K562 (cell line): ENCODE data around the gene BCL10. TPM values are rescaled to one million over a fixed set of nuclear protein-coding genes. Genes with fewer than 3 reads are reported as not detected.
A peak's percentile ranks its signal among the peaks of the same experiment; 100 is the strongest.

Experiments
- BRF1 ChIP-seq: IDR thresholded peaks from 3 replicates; pipeline ENCODE4 v1.6.1; 2011; ENCODE audit warnings: borderline replicate concordance, mild to moderate bottlenecking; ENCODE audit not compliant: insufficient read length; ENCODE audit errors: extremely low read depth
- DPF2 ChIP-seq: fragments of 450-650 bp; IDR thresholded peaks from 2 replicates; pipeline ENCODE4 v1.6.1; 2016
- HDAC8 ChIP-seq: fragments of 450-650 bp; IDR thresholded peaks from 2 replicates; pipeline ENCODE4 v1.6.1; 2016; ENCODE audit warnings: mild to moderate bottlenecking, missing genetic modification characterization, moderate library complexity, missing compliant biosample characterization
- ILK ChIP-seq: fragments of 450-650 bp; IDR thresholded peaks from 2 replicates; pipeline ENCODE4 v1.6.1; 2016; ENCODE audit warnings: missing genetic modification characterization, low read depth, mild to moderate bottlenecking, missing compliant biosample characterization, moderate library complexity, borderline replicate concordance
- MYBL2 ChIP-seq, 2 experiments: fragments of 450-650 bp in 1 of 2; sonication (generic) in 1 of 2; formaldehyde crosslinking in 1 of 2; IDR thresholded peaks; 2 replicates each; pipeline versions ENCODE4 v1.6.1 to v1.8.1; 2017 to 2022; ENCODE audit warnings: borderline replicate concordance in 1 of 2, inconsistent platforms in 1 of 2, low read depth in 1 of 2, mild to moderate bottlenecking in 1 of 2, missing genetic modification reagents in 1 of 2, moderate library complexity in 1 of 2
- NFIX ChIP-seq: fragments of 250-450 bp; sonication (Bioruptor Pico); IDR thresholded peaks from 2 replicates; pipeline ENCODE4 v1.4.0; 2020; ENCODE audit warnings: low read depth, mild to moderate bottlenecking, moderate library complexity
- PTTG1 ChIP-seq: fragments of 450-650 bp; IDR thresholded peaks from 2 replicates; pipeline ENCODE4 v1.6.1; 2016; ENCODE audit warnings: low read depth, mild to moderate bottlenecking, missing genetic modification characterization, missing compliant biosample characterization
- SAP30 ChIP-seq: fragments of 200-600 bp; sonication (generic); IDR thresholded peaks from 2 replicates; pipeline ENCODE4 v1.6.1; 2012; ENCODE audit warnings: borderline replicate concordance, low read depth, mild to moderate bottlenecking, moderate library complexity, low read length, control low read depth, inconsistent platforms; ENCODE audit not compliant: insufficient read depth, poor library complexity, severe bottlenecking
- SMARCA5 ChIP-seq: fragments of 450-650 bp; IDR thresholded peaks from 2 replicates; pipeline ENCODE4 v1.6.1; 2016
- YBX1 ChIP-seq: fragments of 450-650 bp; IDR thresholded peaks from 2 replicates; pipeline ENCODE4 v1.7.1; 2016; ENCODE audit warnings: mild to moderate bottlenecking
- ZNF436 ChIP-seq: fragments of 250-450, 450-650 bp; sonication (Bioruptor Pico); formaldehyde crosslinking; IDR thresholded peaks from 2 replicates; pipeline ENCODE4 v1.7.0; 2020; ENCODE audit warnings: mild to moderate bottlenecking
- polyA plus RNA-seq, 8 experiments: library from polyadenylated mRNA; depleted of rRNA in 4 of 8; stranded (reverse) in 5 of 8; unstranded in 3 of 8; fragments of >200 nt; fragmentation: Nextera tagmentation in 2 of 8; fragmentation: Illumina TruSeq in 1 of 8; extraction: Ambion mirVana in 2 of 8; extraction: Trizol in 1 of 8; gene quantifications; 2 replicates each; pipeline versions ENCODE4 v1.2.1 to v1.2.3, GENCODE V29; 2011 to 2014; ENCODE audit warnings: inconsistent platforms in 1 of 8, missing spikeins in 1 of 8
- total RNA-seq, 7 experiments: library from RNA; depleted of rRNA in 6 of 7; stranded (reverse); fragments of >200 nt in 6 of 7; fragmentation: Illumina TruSeq in 2 of 7; extraction: Trizol in 2 of 7; gene quantifications; 2 replicates each; pipeline versions ENCODE4 v1.2.1 to v1.2.3, GENCODE V29; 2011 to 2021; ENCODE audit warnings: low replicate concordance in 1 of 7
- TF ChIP-seq, protein P1 (sequence below): sonication (generic); formaldehyde crosslinking; IDR thresholded peaks from 2 replicates; pipeline ENCODE4 v1.8.0; 2023; ENCODE audit warnings: missing genetic modification reagents, mild to moderate bottlenecking, borderline replicate concordance
- TF ChIP-seq, protein P2 (sequence below): IDR thresholded peaks from 2 replicates; pipeline ENCODE4 v1.6.1; 2011; ENCODE audit warnings: borderline replicate concordance, low read depth, mild to moderate bottlenecking, moderate library complexity, low read length; ENCODE audit not compliant: insufficient read depth, poor library complexity, severe bottlenecking
- TF ChIP-seq, protein P3 (sequence below): fragments of 250-450 bp; sonication (Bioruptor Pico); IDR thresholded peaks from 2 replicates; pipeline ENCODE4 v1.5.0; 2020; ENCODE audit warnings: mild to moderate bottlenecking, borderline replicate concordance
- TF ChIP-seq, protein P4 (sequence below): IDR thresholded peaks from 2 replicates; pipeline ENCODE4 v1.6.1; 2014; ENCODE audit warnings: antibody characterized with exemption

The BCL10 gene
- total and polyA plus RNA-seq, 9 of the 15 experiments (the other 6 are each of a cell fraction or from before 2014, with no cell fraction given) = 8.0 to 19.4 (median 12.3) TPM

DNA sequence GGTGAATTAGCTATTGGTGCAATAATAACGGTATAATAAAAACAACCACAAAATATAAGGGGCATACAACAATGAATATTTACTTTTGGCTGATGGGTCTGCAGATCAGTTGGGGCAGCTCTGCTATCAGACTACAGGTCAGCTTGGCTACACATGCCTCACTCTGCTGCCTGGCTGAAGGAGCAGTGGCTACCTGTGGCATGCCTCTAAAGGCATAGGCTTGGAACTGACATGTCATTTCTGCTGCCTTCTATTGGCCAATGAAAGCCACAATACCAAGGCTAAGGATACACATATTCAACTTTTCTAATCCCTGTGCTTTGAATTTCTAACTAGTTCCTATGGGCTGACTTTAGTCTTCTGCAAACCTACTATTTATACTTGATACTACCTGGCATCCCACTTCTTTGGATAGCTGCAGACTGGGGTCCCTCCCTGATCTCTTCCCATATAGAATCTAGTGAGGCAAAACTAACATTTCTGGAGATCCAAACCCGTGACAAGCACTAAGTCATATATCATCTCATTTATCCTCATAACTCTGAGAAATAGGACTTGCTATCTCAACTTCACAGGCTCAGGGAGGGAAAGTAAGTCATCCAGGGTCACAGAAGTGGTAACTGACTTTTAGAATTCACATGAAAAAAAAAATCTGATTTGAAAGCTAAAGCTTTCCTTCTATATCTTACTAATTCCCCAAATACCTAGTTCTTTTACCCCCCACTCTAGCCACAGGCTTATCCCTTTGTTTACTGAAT lies 56.4 kb downstream of the BCL10 start (continued):
- TF ChIP-seq, protein P1, sequence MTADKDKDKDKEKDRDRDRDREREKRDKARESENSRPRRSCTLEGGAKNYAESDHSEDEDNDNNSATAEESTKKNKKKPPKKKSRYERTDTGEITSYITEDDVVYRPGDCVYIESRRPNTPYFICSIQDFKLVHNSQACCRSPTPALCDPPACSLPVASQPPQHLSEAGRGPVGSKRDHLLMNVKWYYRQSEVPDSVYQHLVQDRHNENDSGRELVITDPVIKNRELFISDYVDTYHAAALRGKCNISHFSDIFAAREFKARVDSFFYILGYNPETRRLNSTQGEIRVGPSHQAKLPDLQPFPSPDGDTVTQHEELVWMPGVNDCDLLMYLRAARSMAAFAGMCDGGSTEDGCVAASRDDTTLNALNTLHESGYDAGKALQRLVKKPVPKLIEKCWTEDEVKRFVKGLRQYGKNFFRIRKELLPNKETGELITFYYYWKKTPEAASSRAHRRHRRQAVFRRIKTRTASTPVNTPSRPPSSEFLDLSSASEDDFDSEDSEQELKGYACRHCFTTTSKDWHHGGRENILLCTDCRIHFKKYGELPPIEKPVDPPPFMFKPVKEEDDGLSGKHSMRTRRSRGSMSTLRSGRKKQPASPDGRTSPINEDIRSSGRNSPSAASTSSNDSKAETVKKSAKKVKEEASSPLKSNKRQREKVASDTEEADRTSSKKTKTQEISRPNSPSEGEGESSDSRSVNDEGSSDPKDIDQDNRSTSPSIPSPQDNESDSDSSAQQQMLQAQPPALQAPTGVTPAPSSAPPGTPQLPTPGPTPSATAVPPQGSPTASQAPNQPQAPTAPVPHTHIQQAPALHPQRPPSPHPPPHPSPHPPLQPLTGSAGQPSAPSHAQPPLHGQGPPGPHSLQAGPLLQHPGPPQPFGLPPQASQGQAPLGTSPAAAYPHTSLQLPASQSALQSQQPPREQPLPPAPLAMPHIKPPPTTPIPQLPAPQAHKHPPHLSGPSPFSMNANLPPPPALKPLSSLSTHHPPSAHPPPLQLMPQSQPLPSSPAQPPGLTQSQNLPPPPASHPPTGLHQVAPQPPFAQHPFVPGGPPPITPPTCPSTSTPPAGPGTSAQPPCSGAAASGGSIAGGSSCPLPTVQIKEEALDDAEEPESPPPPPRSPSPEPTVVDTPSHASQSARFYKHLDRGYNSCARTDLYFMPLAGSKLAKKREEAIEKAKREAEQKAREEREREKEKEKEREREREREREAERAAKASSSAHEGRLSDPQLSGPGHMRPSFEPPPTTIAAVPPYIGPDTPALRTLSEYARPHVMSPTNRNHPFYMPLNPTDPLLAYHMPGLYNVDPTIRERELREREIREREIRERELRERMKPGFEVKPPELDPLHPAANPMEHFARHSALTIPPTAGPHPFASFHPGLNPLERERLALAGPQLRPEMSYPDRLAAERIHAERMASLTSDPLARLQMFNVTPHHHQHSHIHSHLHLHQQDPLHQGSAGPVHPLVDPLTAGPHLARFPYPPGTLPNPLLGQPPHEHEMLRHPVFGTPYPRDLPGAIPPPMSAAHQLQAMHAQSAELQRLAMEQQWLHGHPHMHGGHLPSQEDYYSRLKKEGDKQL (CRISPR knock-in tag) = no peak
- TF ChIP-seq, protein P2, sequence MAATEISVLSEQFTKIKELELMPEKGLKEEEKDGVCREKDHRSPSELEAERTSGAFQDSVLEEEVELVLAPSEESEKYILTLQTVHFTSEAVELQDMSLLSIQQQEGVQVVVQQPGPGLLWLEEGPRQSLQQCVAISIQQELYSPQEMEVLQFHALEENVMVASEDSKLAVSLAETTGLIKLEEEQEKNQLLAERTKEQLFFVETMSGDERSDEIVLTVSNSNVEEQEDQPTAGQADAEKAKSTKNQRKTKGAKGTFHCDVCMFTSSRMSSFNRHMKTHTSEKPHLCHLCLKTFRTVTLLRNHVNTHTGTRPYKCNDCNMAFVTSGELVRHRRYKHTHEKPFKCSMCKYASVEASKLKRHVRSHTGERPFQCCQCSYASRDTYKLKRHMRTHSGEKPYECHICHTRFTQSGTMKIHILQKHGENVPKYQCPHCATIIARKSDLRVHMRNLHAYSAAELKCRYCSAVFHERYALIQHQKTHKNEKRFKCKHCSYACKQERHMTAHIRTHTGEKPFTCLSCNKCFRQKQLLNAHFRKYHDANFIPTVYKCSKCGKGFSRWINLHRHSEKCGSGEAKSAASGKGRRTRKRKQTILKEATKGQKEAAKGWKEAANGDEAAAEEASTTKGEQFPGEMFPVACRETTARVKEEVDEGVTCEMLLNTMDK = no peak
- no peak for TF ChIP-seq BRF1
- TF ChIP-seq SMARCA5 = no peak
- no peak for TF ChIP-seq NFIX (CRISPR knock-in tag)
- TF ChIP-seq, protein P3, sequence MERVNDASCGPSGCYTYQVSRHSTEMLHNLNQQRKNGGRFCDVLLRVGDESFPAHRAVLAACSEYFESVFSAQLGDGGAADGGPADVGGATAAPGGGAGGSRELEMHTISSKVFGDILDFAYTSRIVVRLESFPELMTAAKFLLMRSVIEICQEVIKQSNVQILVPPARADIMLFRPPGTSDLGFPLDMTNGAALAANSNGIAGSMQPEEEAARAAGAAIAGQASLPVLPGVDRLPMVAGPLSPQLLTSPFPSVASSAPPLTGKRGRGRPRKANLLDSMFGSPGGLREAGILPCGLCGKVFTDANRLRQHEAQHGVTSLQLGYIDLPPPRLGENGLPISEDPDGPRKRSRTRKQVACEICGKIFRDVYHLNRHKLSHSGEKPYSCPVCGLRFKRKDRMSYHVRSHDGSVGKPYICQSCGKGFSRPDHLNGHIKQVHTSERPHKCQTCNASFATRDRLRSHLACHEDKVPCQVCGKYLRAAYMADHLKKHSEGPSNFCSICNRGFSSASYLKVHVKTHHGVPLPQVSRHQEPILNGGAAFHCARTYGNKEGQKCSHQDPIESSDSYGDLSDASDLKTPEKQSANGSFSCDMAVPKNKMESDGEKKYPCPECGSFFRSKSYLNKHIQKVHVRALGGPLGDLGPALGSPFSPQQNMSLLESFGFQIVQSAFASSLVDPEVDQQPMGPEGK (CRISPR knock-in tag) = no peak
- TF ChIP-seq ILK (tag) = no peak
- TF ChIP-seq ZNF436 = no peak
- TF ChIP-seq MYBL2 (IDR thresholded peaks at IDR 0.05; ENCODE audit: low read depth) = no peak
- TF ChIP-seq MYBL2 (CRISPR knock-in tag; IDR thresholded peaks at IDR 0.05; ENCODE audit: borderline replicate concordance) = no peak
- no peak for TF ChIP-seq SAP30
- TF ChIP-seq YBX1 = no peak
- no peak for TF ChIP-seq HDAC8 (tag)
- TF ChIP-seq, protein P4, sequence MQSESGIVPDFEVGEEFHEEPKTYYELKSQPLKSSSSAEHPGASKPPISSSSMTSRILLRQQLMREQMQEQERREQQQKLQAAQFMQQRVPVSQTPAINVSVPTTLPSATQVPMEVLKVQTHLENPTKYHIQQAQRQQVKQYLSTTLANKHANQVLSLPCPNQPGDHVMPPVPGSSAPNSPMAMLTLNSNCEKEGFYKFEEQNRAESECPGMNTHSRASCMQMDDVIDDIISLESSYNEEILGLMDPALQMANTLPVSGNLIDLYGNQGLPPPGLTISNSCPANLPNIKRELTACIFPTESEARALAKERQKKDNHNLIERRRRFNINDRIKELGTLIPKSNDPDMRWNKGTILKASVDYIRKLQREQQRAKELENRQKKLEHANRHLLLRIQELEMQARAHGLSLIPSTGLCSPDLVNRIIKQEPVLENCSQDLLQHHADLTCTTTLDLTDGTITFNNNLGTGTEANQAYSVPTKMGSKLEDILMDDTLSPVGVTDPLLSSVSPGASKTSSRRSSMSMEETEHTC = no peak
- no peak for TF ChIP-seq PTTG1 (tag)
- peak; percentile 84 for TF ChIP-seq DPF2
